HG02763 (cell line): ENCODE data around the gene DET1.
"Not testable (repeated sequence)": the region's sequence is repeated elsewhere in the genome, so short reads cannot be mapped to it uniquely, and the experiment has no call there.

Source experiments
- ATAC-seq: cut with Tn5 transposase; IDR thresholded peaks from one replicate; pipeline ENCODE4 v1.9.1; 2021; ENCODE audit warnings: mild to moderate bottlenecking, moderate library complexity; ENCODE audit not compliant: unreplicated experiment

DET1 gene

GRCh38 chr15:88498996-88499395 lies 47.5 kb downstream of the DET1 start:
- ATAC-seq = no peak

- ATAC-seq = no peak
Observed at GRCh38 chr15:88497109-88497765, 49.2 kb downstream of the DET1 start.

- ATAC-seq = no peak
Observed at GRCh38 chr15:88493844-88494243, 52.6 kb downstream of the DET1 start.

- no peak for ATAC-seq
Observed at GRCh38 chr15:88491158-88491557, 55.3 kb downstream of the DET1 start.

GRCh38 chr15:88490036-88490435 lies 56.4 kb downstream of the DET1 start:
- no peak for ATAC-seq

- no peak for ATAC-seq
Observed at GRCh38 chr15:88489321-88489720, 57.2 kb downstream of the DET1 start.

GRCh38 chr15:88487796-88488523 lies 58.5 kb downstream of the DET1 start:
- no peak for ATAC-seq

- ATAC-seq = no peak
Observed at GRCh38 chr15:88487178-88487795, 59.2 kb downstream of the DET1 start.

- no peak for ATAC-seq
Observed at GRCh38 chr15:88484682-88485331, 61.7 kb downstream of the DET1 start.

- no peak for ATAC-seq
Observed at GRCh38 chr15:88482263-88482662, 64.2 kb downstream of the DET1 start.

- ATAC-seq = no peak
Observed at GRCh38 chr15:88480981-88481380, 65.5 kb downstream of the DET1 start.

- no peak for ATAC-seq
Observed at GRCh38 chr15:88479169-88479568, 67.3 kb downstream of the DET1 start.

GRCh38 chr15:88477904-88478303 lies 68.6 kb downstream of the DET1 start:
- ATAC-seq = no peak

GRCh38 chr15:88477126-88477525 lies 69.4 kb downstream of the DET1 start:
- ATAC-seq = no peak

GRCh38 chr15:88476635-88477060 lies 69.8 kb downstream of the DET1 start:
- ATAC-seq = no peak

- ATAC-seq = not testable (repeated sequence)
Observed at GRCh38 chr15:88473661-88474293, 72.7 kb downstream of the DET1 start.

GRCh38 chr15:88472225-88472624 lies 74.3 kb downstream of the DET1 start:
- ATAC-seq = no peak

- ATAC-seq = no peak
Observed at GRCh38 chr15:88470625-88471372, 75.7 kb downstream of the DET1 start.

- ATAC-seq = no peak
Observed at GRCh38 chr15:88469321-88469720, 77.2 kb downstream of the DET1 start.

- not testable (repeated sequence) for ATAC-seq
Observed at GRCh38 chr15:88468721-88469120, 77.8 kb downstream of the DET1 start.
